ENCODE data around the gene CRACDL.

Gene CRACDL

GRCh38 chr2:98926601-98927000, 9.4 kb downstream of the CRACDL start:
- no peak for DNase-seq

DNA sequence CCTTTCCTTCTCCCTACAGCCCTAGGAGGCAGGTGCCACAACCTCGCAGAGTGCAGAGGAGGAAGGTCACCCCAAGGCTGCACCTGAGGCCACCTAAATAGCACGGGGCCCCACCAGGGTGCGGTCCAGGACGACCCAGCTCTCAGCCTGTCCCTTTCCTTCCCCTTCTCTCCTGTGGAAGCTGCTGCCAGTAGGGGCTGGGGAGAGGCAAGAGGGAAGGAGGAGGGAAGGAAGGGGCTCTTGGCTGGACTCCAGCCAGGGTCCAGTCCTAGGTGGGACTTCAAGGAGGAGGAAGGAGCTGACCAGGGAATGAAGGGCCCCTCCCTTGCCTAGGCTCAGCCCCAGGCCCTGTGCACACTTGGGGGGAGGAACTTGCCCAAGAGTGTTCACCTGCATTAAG, 11.1 kb downstream of the CRACDL start:
- no peak for DNase-seq

DNA sequence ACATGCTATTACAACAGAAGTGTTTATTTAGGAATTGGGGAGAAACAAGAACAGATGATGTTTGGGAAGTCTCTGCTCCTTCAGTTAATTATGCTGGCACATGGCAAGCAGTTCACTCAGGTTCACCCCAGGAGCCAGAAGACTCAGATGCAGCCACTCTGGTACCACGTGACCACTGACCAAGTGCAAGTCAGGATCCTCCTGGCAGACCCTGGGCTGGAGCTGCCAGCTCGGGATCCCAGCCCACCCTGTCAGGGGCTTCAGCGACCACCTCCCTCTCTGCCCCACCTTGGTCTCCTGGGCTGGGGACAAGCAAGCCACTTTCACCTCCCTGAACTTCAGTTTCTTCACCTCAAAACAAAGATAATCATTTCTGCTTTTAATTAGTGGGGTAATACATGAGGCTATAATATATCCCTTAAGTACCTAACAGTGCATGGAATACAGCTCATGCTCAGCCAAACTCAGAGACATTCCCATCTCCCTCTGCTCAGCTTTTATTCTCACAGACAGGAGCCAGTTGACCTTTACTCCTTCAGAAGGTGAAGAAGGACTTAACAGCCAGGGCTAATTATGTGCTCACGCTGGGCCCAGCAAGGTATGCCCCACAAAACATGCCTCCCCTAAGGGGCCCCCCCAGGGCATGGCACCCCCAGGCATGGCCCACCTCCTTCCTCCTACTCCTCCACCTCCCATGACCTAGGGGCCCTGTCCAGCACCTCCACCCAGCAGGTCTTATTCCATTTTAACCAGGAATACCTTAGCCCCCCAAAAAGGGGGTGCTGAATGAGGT, 11.8 kb downstream of the CRACDL start:
- no peak for DNase-seq

GRCh38 chr2:98923244-98923940, 12.6 kb downstream of the CRACDL start:
- DNase-seq = peak in 1 of 3 experiments; percentile 21

GRCh38 chr2:98921062-98921461, 15.0 kb downstream of the CRACDL start:
- DNase-seq = peak in 1 of 3 experiments; percentile 11

- DNase-seq = no peak
Observed at GRCh38 chr2:98917031-98917471, 19.0 kb downstream of the CRACDL start.

DNA sequence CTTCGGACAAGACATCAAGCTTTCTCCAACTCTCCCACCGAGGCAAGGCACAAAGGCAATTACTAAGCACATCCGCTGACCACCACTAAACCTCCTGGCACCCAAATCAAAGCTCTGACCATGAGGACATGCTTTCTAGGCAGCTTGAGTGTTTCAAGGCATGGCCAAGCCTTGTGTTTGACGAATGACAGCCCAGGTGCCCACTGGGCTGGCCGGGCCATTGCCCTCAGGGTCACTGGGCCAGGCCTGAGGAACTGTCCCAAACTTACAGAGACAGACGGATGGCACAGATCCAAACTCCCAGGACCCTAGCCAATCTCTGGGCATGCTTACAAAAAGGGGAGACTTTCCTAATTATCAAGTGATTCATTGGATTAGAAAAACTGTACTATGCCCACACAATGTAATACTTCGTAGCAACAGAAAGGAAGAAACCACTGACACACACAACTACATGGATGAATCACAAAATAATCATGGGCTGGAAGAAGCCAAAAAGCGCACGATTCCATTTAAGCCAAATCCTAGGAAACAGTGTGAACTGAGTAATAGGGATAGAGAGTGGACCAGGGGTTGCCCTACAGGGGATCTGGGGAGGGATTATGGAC, 20.2 kb downstream of the CRACDL start:
- DNase-seq = no peak

DNA sequence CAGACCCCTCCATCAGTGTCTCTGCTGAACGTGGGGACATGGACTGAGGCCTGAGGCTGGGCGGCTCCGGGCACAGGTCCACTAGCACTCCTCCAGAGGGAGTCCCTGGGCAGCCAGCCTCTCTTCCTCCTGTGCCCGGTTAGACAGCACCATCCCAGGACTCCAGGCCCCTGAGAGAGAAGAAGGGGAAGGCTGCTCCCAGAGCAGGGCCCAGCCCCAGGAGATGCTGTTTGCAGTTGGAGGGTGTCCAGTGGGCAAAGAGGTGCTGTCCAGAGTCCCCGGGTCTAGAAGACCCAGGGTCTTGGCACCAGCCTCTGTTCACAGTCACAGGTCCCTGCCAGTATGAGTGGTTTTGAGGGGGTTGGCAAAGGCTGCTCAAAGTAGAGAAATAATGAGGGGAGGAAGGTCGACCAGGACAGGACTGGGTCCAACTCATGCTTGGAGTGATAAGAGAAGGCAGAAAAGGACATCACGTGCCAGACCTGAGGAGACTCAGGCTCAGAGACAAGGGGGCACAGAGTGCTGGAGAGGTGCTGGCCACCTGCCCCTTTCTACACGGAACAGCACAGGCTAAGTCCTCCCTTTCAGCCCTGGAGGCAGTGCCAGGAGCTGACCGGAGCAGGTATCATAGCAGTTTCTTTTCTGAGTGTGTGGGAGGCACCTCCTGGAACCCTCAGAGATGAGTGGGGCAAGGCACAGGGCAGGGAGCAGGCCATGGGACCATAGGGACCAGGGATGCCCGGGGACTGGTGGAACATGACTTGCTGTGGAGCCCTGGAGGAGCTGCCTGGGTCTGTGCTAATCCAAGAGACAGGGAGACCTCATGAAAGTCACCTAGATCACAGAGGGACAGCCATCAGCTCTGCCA, 21.1 kb downstream of the CRACDL start:
- no peak for DNase-seq

GRCh38 chr2:98913916-98914712, 21.9 kb downstream of the CRACDL start:
- peak; percentile 48 to 75 (median 69) for DNase-seq

GRCh38 chr2:98912957-98913915, 22.8 kb downstream of the CRACDL start:
- DNase-seq = peak in 2 of 3 experiments; percentile 26 to 53

GRCh38 chr2:98912221-98912851, 23.7 kb downstream of the CRACDL start:
- peak; percentile 71 to 94 (median 82) for DNase-seq

DNA sequence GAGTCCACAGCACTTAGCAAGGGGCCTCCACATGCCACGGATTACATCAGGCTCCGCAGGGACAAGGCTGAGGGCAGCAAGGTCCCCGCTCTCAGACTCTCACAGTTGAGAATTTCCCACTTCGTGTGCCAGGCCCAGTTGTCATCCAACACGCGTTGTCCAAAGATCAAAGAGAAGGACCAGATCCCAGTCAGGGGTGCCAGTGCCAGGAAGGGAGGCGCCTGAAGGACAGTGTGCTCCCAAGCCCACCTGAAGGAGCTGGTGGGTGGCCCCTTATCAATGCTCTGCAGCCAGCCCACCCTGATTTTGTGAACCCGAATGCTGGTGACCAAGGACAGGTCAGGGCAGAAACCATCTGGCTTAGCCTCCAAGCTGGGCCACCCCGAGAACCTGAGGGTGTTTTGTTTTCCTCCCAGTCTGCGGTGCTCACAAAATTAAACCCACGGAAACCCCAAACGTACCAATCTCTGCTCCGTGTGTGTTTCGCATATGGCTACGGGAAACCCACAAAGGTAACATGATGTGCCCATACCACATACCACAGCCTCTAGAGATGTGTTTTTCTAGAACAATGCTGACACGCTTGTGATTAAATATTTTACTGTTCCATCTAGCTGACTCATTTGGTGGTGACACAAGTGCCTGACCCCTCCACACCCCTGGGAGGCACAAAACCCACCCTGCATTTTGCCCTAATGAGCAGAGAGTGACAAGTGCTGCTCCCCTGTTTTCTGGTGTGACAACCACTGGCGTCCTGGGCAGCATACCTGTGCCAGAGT, 24.5 kb downstream of the CRACDL start:
- no peak for DNase-seq

DNA sequence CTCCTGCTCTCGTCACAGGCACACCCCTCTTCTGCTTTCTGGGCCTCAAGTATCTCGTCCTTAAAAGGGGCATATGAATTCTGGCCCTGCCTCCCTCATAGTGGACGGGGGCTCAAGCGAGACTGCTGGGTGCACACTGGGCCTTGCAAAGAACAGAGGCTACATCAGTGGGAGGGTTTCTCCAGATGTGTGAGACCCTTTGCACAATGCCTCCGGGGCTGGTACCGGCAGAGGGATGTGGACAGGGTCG, 25.0 kb downstream of the CRACDL start:
- no peak for DNase-seq

GRCh38 chr2:98910349-98911125, 25.5 kb downstream of the CRACDL start:
- peak in 2 of 3 experiments; percentile 10 to 18 for DNase-seq

GRCh38 chr2:98909317-98910211, 26.5 kb downstream of the CRACDL start:
- DNase-seq = peak; percentile 88 to 98 (median 96)

- no peak for DNase-seq
Observed at GRCh38 chr2:98908931-98909316, 27.1 kb downstream of the CRACDL start.
